Measurements from ENCODE around the gene CXCL9. TPM values are rescaled to one million over a fixed set of nuclear protein-coding genes. Genes with fewer than 3 reads are reported as not detected.

Gene CXCL9
- total RNA-seq, 1 donor from 2014 or later, result not detected

DNA sequence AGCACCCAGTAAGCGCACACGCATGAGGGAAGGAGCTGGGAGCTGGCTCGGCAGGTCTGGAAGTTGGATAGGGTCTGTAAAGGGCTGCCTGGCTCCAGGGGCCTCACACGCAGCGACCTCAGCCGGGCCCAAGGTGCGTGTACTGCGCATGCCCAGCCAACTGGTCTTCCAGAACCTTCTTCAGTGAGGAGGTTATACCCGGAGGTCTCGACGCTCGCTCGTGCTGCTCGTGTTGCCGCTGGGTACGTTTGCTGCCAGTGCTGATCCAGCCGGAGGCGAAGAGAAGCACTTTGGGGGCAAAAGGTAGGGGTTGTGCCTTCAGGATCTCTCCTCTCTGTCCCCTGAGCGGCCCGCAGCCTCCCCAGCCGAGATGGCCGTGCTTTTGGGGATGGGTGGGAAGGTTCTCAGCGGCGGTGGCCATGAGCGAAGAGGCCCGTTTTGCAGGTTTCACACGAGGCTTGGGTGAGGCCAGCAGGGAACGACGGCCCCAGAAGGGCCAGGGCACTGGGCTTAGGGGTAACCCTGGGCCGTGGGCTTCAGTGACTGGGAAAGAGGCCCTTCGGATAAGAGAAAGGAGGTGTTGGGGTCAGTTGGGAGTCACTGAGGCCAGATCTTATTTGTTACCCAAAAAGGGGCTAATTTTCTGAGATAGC is 3.8 kb upstream of the CXCL9 start:
- Mint-ChIP-seq H3K27me3 (ENCODE audit: unreplicated experiment) (peaks cover under 1% of the 10 kb centered on the region), H3K27ac (ENCODE audit: unreplicated experiment) (no peak overlapping the region), H3K4me3 (ENCODE audit: unreplicated experiment) (no peak overlapping the region), H3K9me3 (ENCODE audit: unreplicated experiment) (no peaks in the 10 kb centered on the region), H3K4me1 (ENCODE audit: unreplicated experiment) (peaks cover 11% of the 10 kb centered on the region), H3K36me3 (ENCODE audit: low read depth, unreplicated experiment) (no peaks in the 10 kb centered on the region)
- no peak for DNase-seq (ENCODE audit: low spot score)
- TF ChIP-seq, protein P1, sequence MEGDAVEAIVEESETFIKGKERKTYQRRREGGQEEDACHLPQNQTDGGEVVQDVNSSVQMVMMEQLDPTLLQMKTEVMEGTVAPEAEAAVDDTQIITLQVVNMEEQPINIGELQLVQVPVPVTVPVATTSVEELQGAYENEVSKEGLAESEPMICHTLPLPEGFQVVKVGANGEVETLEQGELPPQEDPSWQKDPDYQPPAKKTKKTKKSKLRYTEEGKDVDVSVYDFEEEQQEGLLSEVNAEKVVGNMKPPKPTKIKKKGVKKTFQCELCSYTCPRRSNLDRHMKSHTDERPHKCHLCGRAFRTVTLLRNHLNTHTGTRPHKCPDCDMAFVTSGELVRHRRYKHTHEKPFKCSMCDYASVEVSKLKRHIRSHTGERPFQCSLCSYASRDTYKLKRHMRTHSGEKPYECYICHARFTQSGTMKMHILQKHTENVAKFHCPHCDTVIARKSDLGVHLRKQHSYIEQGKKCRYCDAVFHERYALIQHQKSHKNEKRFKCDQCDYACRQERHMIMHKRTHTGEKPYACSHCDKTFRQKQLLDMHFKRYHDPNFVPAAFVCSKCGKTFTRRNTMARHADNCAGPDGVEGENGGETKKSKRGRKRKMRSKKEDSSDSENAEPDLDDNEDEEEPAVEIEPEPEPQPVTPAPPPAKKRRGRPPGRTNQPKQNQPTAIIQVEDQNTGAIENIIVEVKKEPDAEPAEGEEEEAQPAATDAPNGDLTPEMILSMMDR (IDR thresholded peaks at IDR 0.05; ENCODE audit: unreplicated experiment), result no peak

DNA sequence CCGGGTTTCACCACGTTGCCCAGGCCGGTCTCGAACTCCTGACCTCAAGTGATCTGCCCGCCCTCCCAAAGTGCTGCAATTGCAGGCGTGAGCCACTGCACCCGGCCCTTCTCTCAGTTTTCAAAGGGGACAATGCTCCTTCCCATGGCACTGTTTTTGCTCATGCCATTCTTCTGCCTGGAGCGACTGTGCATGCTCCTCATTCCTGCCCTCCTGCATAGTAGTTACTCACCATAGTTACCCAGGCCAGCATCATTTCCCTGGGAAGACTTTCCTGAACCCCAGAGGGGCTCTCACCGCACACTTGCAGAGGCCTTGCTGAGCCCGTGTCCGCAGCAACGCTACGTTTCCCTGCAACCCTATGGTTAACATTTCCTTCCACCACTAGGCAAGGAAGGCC is 3.3 kb upstream of the CXCL9 start:
- TF ChIP-seq, protein P1 (IDR thresholded peaks at IDR 0.05; ENCODE audit: unreplicated experiment), result no peak
- no peak overlapping the region for H3K4me3 Mint-ChIP-seq (ENCODE audit: unreplicated experiment)
- H3K36me3 Mint-ChIP-seq (ENCODE audit: low read depth, unreplicated experiment), result no peaks in the 10 kb centered on the region
- no peak for DNase-seq (ENCODE audit: low spot score)
- H3K4me1 Mint-ChIP-seq (ENCODE audit: unreplicated experiment), result peaks cover 11% of the 10 kb centered on the region
- H3K9me3 Mint-ChIP-seq (ENCODE audit: unreplicated experiment), result no peaks in the 10 kb centered on the region
- peaks cover 2% of the 10 kb centered on the region for H3K27me3 Mint-ChIP-seq (ENCODE audit: unreplicated experiment)
- no peak overlapping the region for H3K27ac Mint-ChIP-seq (ENCODE audit: unreplicated experiment)

DNA sequence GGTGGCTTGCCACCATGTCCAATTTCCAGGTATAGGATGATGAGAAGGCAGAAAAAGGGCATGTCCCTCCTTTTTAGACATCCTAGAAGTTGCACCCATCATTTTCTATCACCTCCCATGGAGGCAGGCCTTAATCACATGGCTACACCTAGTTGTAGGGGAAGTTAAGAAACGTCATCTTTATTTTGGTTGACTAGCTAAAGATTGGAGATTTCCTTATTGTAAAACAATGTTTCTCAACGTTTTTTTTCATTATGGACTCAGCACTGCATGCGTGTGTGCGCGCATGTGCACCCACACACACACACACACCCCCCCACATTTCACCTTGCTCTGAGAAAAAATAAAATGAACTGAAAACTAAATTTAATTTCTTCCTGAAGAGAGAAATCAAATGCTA is 2.0 kb upstream of the CXCL9 start:
- DNase-seq (ENCODE audit: low spot score), result no peak
- H3K4me3 Mint-ChIP-seq (ENCODE audit: unreplicated experiment), result no peak overlapping the region
- TF ChIP-seq, protein P1 (IDR thresholded peaks at IDR 0.05; ENCODE audit: unreplicated experiment), result no peak
- no peak overlapping the region for H3K27ac Mint-ChIP-seq (ENCODE audit: unreplicated experiment)
- H3K36me3 Mint-ChIP-seq (ENCODE audit: low read depth, unreplicated experiment), result no peaks in the 10 kb centered on the region
- peaks cover 11% of the 10 kb centered on the region for H3K4me1 Mint-ChIP-seq (ENCODE audit: unreplicated experiment)
- H3K9me3 Mint-ChIP-seq (ENCODE audit: unreplicated experiment), result no peaks in the 10 kb centered on the region
- H3K27me3 Mint-ChIP-seq (ENCODE audit: unreplicated experiment), result peaks cover 2% of the 10 kb centered on the region

DNA sequence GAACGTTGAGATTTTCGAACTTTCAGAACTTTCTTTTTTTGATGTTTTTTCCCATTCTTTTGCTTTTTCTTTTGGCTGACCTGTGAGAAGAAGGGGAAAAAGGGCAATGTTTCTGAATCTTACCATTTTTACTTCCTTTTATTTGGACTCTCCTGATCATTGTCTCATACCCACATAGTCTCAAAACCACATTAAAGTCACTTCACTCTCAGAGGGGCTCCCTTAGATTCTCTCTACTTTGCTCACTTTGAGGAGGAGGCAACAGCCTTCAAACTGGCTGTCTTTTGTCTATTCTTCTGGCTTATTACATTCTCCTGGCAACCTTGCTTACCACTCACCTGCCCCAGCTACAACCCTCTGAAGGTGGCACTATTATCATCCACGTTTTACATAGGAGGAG is 3.7 kb downstream of the CXCL9 start:
- Mint-ChIP-seq H3K27me3 (ENCODE audit: unreplicated experiment) (peaks cover 2% of the 10 kb centered on the region), H3K4me1 (ENCODE audit: unreplicated experiment) (peaks cover 4% of the 10 kb centered on the region), H3K36me3 (ENCODE audit: low read depth, unreplicated experiment) (peaks cover 4% of the 10 kb centered on the region), H3K4me3 (ENCODE audit: unreplicated experiment) (no peak overlapping the region), H3K9me3 (ENCODE audit: unreplicated experiment) (no peaks in the 10 kb centered on the region), H3K27ac (ENCODE audit: unreplicated experiment) (no peak overlapping the region)
- TF ChIP-seq, protein P1 (IDR thresholded peaks at IDR 0.05; ENCODE audit: unreplicated experiment), result no peak
- DNase-seq (ENCODE audit: low spot score), result no peak

DNA sequence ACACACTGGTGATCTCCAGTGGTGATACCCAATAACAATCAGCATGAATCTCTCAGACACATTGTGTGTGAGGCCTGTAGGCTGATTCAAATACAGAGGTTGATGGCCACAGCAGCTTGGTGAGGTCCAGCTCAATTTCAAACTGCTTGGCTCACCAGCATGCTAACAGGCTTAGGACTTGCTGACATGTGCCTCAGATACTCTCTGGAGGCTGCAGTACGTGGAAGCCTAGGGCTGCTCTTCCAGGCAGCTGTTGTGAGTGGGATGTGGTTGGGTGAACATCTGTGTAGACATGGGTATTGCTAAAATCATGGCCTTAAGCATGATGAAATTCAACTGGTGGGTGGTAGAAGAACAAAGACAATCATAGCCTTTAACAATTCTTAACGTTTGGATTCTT is 4.3 kb downstream of the CXCL9 start:
- Mint-ChIP-seq H3K27me3 (ENCODE audit: unreplicated experiment) (peaks cover 2% of the 10 kb centered on the region), H3K9me3 (ENCODE audit: unreplicated experiment) (no peaks in the 10 kb centered on the region), H3K4me3 (ENCODE audit: unreplicated experiment) (no peak overlapping the region), H3K27ac (ENCODE audit: unreplicated experiment) (no peak overlapping the region), H3K4me1 (ENCODE audit: unreplicated experiment) (peaks cover 4% of the 10 kb centered on the region), H3K36me3 (ENCODE audit: low read depth, unreplicated experiment) (peaks cover 4% of the 10 kb centered on the region)
- DNase-seq (ENCODE audit: low spot score), result no peak
- TF ChIP-seq, protein P1 (IDR thresholded peaks at IDR 0.05; ENCODE audit: unreplicated experiment), result no peak

Data from endothelial cell (in vitro differentiated cells).